ENCODE data around the gene ZDHHC11B.
"Not testable (repeated sequence)": the region's sequence is repeated elsewhere in the genome, so short reads cannot be mapped to it uniquely, and the experiment has no call there.

Gene ZDHHC11B

GRCh38 chr5:769485-770145 is 14.9 kb downstream of the ZDHHC11B start:
- not testable (repeated sequence) for DNase-seq (ENCODE audit: low spot score)

GRCh38 chr5:766666-767431 is 17.7 kb downstream of the ZDHHC11B start:
- no peak for DNase-seq (ENCODE audit: low spot score)

GRCh38 chr5:765948-766631 is 18.4 kb downstream of the ZDHHC11B start:
- no peak for DNase-seq (ENCODE audit: low spot score)

DNA sequence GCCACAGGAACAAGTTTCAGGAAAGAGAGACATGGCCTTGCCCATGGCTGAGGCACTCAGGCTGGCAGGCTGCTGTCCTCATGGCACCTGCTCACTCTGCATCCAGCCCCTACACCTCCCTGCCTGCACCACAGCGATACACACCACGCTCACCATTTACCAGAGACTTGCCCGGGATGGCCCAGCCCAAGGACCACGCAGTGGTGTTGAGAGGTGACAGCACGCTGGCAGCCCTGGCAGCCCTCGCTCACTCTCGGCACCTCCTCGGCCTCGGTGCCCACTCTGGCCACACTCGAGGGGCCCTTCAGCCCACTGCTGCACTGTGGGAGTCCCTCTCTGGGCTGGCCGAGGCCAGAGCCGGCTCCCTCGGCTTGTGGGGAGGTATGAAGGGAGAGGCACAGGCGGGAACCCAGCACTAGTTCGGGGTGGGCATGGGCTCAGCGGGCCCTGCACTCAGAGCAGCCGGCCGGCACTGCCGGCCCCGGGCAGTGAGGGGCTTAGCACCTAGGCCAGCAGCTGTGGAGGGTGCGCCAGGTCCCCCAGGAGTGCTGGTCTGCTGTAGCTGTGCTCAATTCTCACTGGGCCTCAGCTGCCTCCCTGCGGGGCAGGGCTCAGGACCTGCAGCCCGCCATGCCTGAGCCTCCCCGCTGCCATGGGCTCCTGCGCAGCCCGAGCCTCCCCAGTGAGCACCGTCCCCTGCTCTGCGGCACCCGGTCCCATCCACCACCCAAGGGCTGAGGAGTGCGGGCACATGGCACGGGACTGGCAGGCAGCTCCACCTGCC is 20.3 kb downstream of the ZDHHC11B start:
- DNase-seq (ENCODE audit: low spot score) = no peak

DNA sequence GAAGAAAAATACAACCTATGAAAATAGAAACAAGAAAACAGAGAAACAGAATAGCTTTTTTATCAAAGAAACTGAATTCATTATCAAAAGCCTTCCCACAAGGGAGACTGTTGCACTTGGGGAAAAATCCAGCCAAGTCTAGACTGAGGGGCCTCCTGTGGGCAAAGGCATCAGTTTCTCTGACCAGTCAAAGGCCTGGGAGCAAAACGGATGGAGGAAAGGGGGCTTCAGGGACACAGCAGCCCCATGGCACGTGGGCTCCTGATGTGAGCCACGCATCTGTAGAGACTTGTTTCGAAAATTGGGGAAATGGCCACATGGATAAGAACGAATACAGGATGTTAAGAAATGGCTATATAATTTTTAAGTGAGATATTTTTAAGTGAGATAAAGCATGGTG is 21.1 kb downstream of the ZDHHC11B start:
- DNase-seq (ENCODE audit: low spot score) = no peak

GRCh38 chr5:762996-763395 is 21.5 kb downstream of the ZDHHC11B start:
- not testable (repeated sequence) for DNase-seq (ENCODE audit: low spot score)

- DNase-seq (ENCODE audit: low spot score) = no peak
These were observed 22.4 kb downstream of the ZDHHC11B start for GRCh38 chr5:761854-762710.

DNA sequence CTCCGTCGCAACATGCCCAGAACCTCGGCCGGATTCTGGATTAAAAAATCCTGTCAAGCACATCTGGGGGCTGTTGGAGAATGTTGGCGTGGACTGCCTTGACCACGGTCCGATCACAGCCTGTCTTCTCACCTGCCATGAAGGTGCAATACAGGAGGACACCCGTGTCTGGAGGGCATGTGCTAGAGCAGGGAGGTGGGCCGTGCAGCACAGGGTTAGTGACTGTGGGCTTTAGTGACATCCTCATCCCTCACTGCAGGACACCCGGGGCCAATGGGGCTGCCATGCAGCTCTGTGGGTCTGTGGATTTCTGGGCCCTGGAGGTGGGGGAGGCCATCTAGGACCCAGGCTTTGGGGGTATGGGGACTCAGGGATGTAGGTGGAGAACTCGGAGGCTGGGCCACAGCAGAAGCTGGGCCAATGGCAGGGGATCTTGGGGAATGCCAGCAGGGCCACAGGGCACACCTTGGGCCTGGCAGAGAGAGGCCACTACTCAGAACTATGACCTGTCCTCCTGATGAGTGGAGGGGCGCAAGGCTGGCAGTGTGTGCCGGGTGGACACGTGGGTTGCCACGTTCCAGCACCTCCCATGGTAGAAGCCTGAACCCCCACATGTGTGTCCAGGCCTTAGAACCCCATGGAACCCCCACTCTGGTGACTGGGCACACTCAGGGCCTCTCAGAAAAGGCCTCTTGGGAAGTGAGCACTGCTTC is 23.3 kb downstream of the ZDHHC11B start:
- no peak for DNase-seq (ENCODE audit: low spot score)

DNA sequence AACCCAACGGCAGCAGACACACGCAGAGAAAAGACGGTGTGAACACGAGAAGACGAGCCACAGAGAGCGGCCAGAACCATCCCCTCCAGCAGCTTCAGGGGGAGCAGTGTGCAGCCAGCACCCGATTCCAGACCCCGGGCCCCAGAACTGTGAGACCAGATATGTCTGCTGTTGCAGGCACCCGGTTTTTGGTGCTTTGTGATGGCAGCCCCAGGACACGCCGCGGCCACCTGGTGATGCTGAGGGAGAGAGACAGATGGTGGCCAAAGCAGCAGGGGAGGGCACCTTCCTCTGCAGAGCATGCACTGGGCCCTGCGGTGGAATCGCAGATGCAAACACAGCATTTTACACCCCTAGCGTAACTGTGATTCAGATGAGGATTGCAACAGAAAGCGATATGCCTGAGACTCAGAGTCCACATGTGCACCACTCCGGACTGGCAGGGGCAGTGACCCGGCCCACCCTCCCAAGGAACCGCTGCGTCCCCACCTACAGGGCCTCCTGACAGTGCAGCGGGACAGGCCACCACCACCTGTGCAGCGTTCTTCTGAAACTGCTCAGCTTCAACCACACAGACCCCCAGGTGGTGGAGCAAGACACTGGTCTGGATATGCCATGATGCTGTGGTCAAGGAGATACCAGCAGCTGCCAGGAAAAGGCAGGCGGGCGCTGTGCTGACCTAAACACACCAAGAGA is 24.0 kb downstream of the ZDHHC11B start:
- DNase-seq (ENCODE audit: low spot score) = no peak

DNA sequence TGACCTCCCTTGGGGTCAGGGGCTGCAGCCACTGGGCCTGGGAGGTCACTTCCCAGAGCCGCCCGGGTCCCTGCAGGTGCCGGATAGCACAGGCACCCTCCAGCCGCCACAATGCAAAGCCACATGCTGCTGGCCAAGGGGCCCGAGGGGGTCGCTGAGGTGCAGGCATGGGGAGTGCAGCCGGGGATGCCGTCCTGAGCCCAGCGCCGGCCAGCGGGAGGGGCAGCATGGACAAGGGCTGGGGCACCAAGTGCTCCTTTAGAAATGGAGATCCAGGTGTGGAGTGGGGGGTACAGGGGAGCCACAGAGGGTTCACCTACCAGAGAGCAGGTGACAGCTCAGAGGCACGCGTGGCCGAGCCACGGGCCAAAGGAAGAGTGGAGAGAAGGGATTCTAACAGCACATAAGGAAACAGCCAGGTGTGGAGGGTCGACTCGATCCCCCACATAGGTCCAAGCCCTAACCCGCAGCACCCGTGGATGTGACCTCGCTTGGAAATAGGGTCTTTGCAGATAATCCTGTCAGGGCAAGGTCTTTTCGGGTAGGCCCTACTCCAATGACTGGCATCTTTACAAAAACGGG is 24.7 kb downstream of the ZDHHC11B start:
- DNase-seq (ENCODE audit: low spot score) = no peak

DNA sequence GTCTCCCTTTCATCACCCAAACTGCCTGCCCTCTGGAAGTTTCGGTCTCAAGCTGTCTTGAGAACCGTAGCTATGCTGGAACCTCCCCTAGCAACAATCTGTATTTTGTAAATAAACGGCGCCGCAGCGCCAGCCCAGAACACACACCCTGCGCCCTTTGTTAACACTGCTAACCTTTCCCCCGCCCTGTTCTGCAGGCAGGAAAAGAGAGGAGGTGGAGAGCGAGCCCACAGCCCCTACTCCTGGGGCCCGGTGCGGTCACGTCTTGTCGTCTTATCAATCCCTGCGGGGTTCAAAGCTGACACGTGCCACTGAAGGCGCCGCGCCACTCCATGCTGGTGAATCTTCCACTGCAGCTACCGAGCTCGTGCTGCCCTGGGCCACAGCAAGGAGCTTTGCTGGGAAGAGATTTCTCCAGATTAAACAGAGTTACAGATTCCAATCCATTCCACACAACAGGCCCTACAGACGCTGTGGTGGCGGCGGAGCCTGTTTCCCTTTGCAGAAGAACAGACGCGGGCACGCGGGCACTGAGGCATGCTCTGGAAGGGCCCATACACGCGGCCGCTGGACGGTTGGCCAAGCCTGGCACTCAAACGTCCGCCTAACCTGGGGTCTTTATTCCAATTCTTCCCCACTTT is 25.3 kb downstream of the ZDHHC11B start:
- no peak for DNase-seq (ENCODE audit: low spot score)

GRCh38 chr5:758698-759053 is 25.9 kb downstream of the ZDHHC11B start:
- DNase-seq (ENCODE audit: low spot score) = no peak

DNA sequence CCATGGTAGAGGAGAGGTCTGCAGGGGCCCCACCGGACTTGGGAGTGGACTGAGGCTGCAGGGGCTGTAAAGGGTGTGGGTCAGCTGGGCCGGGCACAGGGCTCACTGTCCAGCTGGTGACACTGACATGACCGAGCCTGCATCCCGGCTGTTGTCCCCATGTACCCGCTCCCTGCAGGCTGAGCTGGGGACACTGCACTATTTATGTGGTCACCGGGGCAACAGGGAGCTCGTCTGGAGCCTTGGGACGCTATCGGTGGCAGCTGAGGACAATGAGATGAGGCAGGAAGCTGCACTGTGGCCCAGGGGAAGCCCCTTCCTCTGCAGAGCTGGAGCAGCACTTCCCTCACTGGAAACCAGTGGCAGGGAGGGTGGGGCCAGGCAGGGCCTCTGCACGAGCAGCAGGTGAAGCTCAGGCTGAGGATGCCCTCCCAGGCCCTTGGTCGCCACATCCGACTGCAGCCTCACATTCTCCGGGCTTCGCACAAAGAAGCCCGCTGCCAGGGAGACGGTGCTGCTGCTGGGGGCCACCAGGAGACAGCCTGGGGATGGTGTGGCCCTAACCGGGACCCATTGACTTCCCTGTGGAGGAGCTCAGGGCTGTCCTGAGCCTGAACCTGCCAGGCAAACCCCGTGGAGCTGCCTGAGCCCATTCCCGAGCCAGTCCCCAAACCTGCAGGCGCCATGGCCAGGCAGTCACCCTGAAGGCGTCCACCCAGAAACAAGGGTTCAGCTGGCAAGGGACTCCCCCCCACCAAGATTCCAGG is 26.4 kb downstream of the ZDHHC11B start:
- DNase-seq (ENCODE audit: low spot score) = no peak

- no peak for DNase-seq (ENCODE audit: low spot score)
These were observed 27.1 kb downstream of the ZDHHC11B start for GRCh38 chr5:757346-757930.

DNA sequence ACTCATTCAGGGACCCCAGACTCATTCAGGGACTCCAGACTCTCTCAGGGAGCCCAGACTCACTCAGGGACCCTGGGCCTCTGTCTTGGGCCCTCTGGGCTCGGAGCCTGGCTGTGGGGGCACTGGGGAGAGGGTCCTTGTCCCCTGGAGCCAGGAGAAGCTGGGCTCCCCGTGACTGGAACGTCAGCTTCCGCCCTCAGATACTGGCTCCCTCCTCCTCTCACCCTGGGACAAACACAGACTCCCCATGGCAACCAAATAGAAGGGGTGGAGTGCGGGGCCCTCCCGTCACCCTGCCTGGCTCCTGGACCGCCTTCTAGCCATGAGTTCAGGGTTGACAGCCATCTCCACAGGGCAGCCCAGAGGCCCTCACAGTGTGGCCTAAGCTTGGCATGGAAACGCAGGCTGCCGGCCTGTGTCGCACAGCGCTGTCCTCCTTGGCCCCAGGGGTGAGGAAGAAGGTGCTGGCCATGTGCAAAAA is 27.6 kb downstream of the ZDHHC11B start:
- no peak for DNase-seq (ENCODE audit: low spot score)

DNA sequence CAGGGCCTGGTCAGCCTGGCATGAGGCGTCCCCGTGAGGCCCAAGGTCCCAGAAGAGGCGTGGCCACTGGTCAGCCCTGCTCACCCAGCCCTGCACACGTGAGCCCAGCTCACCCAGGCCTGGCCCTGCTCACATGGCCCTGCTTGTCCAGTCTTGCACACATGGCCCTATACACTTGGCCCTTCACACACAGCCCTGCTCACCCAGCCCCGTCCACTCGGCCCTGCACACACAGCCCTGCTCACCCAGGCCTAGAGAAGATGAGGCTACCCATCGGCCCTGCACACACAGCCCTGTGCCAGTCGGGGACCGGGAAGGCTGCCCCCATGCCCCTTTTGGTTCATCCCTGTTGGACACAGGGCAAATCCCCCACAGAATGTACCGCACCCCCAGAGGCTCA is 28.4 kb downstream of the ZDHHC11B start:
- no peak for DNase-seq (ENCODE audit: low spot score)

GRCh38 chr5:754143-754632 is 30.3 kb downstream of the ZDHHC11B start:
- not testable (repeated sequence) for DNase-seq (ENCODE audit: low spot score)

Measured in hematopoietic multipotent progenitor cell treated with erythropoietin and hydrocortisone succinate and interleukin-3 and kit ligand, for 15 days (in vitro differentiated cells).